ENCODE measurements around the gene NUDT3.
"Not testable (repeated sequence)": the region's sequence is repeated elsewhere in the genome, so short reads cannot be mapped to it uniquely, and the experiment has no call there.

NUDT3 gene

DNA sequence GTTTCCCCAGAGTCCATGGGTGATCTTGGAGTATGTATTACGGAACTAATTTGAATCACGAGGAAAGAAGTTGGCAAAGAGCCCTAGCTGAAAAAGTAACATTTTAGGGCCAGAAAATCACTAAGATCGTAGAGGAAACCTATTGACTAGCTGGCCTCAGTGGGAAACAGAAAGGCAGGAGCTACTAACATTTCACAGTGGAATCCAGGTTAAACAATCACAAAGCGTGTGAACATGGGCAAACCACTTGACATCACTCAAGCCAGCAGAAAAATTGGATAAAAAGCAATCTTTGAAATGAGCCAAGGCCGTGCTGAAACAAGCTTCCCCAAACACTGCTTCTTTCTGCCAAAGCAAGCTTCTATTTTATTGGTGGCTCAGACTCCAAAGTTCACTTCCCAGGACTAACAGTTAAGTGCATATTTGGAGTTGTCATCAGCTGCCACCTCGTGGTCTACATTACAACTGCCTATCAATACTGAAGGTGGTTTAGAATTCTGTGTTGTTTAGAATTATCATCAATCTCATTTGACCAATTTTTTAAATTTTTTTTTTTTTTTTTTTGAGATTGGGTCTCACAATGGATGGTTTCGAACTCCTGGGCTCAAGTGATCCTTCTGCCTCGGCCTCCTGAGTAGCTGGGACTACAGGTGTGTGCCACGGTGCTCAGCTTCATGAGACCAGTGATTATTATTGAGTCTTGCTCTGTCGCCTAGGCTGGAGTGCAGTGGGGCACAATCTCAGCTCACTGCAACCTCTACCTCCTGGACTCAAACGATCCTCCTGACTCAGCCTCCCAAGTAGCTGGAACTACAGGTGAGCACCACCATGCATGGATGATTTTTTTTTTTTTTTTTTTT is 22.8 kb upstream of the NUDT3 start:
- Histone ChIP-seq H3K4me1 (ENCODE audit: insufficient read depth, low read length) (no peaks in the 10 kb centered on the region), H3K36me3 (ENCODE audit: insufficient read depth, low read length) (peaks cover 19% of the 10 kb centered on the region), H3K9ac (ENCODE audit: low read depth, low read length) (no peak overlapping the region), H3K9me3 (ENCODE audit: control insufficient read depth, insufficient read depth, low read length) (no peaks in the 10 kb centered on the region)

DNA sequence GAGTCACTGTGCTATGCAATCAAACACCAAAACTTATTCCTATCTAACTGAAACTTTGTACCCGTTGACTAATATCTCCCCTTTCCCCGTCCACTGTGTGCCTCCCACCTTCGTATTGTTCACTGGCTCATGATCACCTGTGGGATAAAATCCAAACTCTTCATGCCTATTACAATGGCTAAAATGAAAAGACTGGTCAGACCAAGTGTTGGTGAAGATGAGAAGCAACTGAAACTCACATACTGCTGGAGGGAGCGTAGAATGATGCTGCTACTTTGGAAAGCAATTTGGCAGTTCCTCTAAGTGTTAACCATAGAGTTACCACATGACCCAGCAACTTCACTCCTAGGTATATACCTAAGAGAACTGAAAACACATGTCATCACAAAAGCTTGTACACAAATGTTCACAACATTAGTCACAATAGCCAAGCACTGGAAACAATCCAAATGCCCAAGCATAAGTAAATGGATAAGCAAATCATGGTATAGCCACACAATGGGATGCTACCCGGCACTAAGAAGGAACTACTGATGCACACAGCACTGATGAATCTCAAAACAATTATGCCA is 20.3 kb upstream of the NUDT3 start:
- H3K4me1 ChIP-seq (ENCODE audit: insufficient read depth, low read length) = no peaks in the 10 kb centered on the region
- no peaks in the 10 kb centered on the region for H3K9me3 ChIP-seq (ENCODE audit: control insufficient read depth, insufficient read depth, low read length)
- peaks cover 13% of the 10 kb centered on the region for H3K36me3 ChIP-seq (ENCODE audit: insufficient read depth, low read length)
- H3K9ac ChIP-seq (ENCODE audit: low read depth, low read length) = no peak overlapping the region

DNA sequence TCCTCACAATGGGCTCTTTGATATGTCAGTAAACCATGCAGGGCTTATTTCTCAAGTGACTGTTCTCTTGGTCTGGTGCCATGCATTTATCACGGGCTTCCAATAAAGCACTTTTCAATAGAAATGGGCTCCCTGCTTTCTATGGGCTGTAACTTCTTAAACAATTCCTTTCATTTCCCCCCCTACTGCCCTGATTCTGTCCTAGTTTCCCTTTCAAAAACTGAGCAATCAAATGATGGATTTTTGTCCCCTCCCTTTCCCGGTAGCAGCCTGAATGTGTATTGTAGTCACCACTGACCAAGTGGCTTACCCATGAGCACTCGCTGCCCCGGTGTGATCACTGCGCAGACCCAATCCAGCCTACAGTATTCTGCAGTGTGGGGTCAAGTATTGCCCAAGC is 19.5 kb upstream of the NUDT3 start:
- H3K9me3 ChIP-seq (ENCODE audit: control insufficient read depth, insufficient read depth, low read length) = no peaks in the 10 kb centered on the region
- no peak overlapping the region for H3K9ac ChIP-seq (ENCODE audit: low read depth, low read length)
- H3K36me3 ChIP-seq (ENCODE audit: insufficient read depth, low read length) = peaks cover 7% of the 10 kb centered on the region
- H3K4me1 ChIP-seq (ENCODE audit: insufficient read depth, low read length) = no peaks in the 10 kb centered on the region

GRCh38 chr6:34407915-34408314 is 15.4 kb upstream of the NUDT3 start:
- not testable (repeated sequence) for H3K36me3 ChIP-seq (ENCODE audit: insufficient read depth, low read length); H3K9me3 ChIP-seq (ENCODE audit: control insufficient read depth, insufficient read depth, low read length); H3K4me1 ChIP-seq (ENCODE audit: insufficient read depth, low read length); H3K9ac ChIP-seq (ENCODE audit: low read depth, low read length)

- Histone ChIP-seq H3K9ac (ENCODE audit: low read depth, low read length) (no peak overlapping the region), H3K4me1 (ENCODE audit: insufficient read depth, low read length) (0 out of 2 replicates have a peak, but pooled peaks cover 2% of the 10 kb centered on the region), H3K36me3 (ENCODE audit: insufficient read depth, low read length) (no peaks in the 10 kb centered on the region), H3K9me3 (ENCODE audit: control insufficient read depth, insufficient read depth, low read length) (no peaks in the 10 kb centered on the region)
Observed at GRCh38 chr6:34396518-34396917, 4.0 kb upstream of the NUDT3 start.

GRCh38 chr6:34393966-34394305 is 1.5 kb upstream of the NUDT3 start:
- H3K36me3 ChIP-seq (ENCODE audit: insufficient read depth, low read length) = no peaks in the 10 kb centered on the region
- H3K9ac ChIP-seq (ENCODE audit: low read depth, low read length) = no peak overlapping the region
- H3K9me3 ChIP-seq (ENCODE audit: control insufficient read depth, insufficient read depth, low read length) = no peaks in the 10 kb centered on the region
- 0 out of 2 replicates have a peak, but pooled peaks cover 2% of the 10 kb centered on the region for H3K4me1 ChIP-seq (ENCODE audit: insufficient read depth, low read length)

DNA sequence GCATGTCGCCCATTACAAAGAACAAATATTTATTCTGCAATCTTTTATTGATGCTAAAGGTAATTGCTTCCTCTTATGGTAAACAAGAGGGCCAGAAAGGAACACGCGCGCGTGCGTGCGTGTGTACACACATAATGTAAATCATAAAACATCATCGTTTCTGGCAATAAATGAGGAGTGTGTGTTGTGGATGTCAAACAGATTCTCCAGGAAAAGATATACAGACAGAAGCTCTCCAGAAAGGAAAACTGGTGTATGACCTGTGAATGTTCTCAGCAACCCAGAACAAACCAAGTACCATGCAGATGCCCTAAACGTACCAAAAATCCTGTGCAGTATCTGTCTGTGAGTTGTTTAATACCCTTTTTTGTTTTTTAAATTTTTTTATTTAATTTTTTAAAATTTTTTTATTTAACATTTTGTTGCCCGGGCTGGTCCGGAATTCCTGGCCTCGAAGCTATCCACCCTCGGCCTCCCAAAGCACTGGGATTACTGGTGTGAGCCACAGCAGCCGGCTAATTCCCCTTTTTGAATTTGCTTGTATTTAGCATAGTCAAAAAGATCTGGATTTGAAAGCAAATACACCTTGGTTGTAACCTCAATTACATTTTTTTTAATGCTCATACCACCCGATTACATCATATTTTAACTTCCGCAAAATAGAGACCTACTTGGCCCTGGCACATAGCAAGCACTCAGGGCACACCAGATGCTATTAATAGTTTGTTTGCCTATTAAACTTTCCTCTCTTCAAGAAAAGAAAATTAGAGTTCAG is 909 bp upstream of the NUDT3 start:
- H3K9ac ChIP-seq (ENCODE audit: low read depth, low read length) = peak overlapping the region; percentile 94; the same call in 1 of the 2 replicates
- H3K9me3 ChIP-seq (ENCODE audit: control insufficient read depth, insufficient read depth, low read length) = no peaks in the 10 kb centered on the region

GRCh38 chr6:34391786-34392496 is 528 bp downstream of the NUDT3 start:
- H3K36me3 ChIP-seq (ENCODE audit: insufficient read depth, low read length) = no peaks in the 10 kb centered on the region
- no peaks in the 10 kb centered on the region for H3K9me3 ChIP-seq (ENCODE audit: control insufficient read depth, insufficient read depth, low read length)
- peak overlapping the region; percentile 94 for H3K9ac ChIP-seq (ENCODE audit: low read depth, low read length)
- H3K4me1 ChIP-seq (ENCODE audit: insufficient read depth, low read length) = 0 out of 2 replicates have a peak, but pooled peaks cover 2% of the 10 kb centered on the region

More for the DNA sequence above, 909 bp upstream of the NUDT3 start:
- no peaks in the 10 kb centered on the region for H3K36me3 ChIP-seq (ENCODE audit: insufficient read depth, low read length)
- 0 out of 2 replicates have a peak, but pooled peaks cover 2% of the 10 kb centered on the region for H3K4me1 ChIP-seq (ENCODE audit: insufficient read depth, low read length)

- 0 out of 2 replicates have a peak, but pooled peaks cover 2% of the 10 kb centered on the region for H3K4me1 ChIP-seq (ENCODE audit: insufficient read depth, low read length)
- no peaks in the 10 kb centered on the region for H3K9me3 ChIP-seq (ENCODE audit: control insufficient read depth, insufficient read depth, low read length)
- no peaks in the 10 kb centered on the region for H3K36me3 ChIP-seq (ENCODE audit: insufficient read depth, low read length)
Observed at GRCh38 chr6:34391473-34391785, 1.0 kb downstream of the NUDT3 start.

DNA sequence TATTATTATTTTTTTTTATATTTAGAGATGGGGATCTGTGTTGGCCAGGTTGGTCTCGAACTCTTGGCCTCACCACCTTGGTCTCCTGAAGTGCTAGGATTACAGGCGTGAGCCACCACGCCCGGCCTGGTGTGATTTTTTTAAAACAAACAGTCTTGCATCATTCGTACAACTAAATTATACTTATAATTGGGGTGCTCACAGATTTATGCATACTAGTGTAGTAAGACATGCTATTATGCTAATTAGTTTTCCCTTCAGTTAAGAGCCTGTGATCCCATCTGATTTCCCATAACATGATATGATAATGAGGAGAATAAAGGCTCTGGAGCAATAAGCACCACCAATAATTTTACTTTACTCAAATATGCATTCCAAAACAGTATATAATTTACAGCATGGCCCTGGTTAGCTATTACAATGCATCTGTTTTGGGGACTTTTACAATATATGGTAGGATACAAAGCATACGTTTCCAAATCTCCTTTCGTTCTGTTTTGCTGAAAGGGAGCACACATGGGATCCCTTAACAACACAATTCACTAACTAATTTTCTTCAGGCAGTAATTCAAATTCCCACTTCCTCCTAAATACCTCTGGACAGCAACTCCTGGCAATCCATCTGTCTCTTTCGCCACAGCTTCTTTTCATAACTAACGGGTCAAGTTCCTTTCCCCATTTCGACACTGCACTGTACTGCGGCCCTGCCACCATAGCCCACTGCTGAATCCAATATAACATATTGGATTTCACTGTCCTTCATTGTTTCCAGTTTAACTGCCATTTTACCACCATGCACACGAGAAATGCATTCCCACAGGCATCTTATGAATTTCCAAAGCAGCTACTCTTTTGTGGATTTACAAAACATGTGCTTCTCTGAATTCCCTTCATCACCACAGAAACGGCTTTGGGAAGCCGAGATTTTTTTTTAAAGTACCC is 1.7 kb downstream of the NUDT3 start:
- Histone ChIP-seq H3K9ac (ENCODE audit: low read depth, low read length) (peak overlapping the region; percentile 94), H3K4me1 (ENCODE audit: insufficient read depth, low read length) (0 out of 2 replicates have a peak, but pooled peaks cover 2% of the 10 kb centered on the region), H3K9me3 (ENCODE audit: control insufficient read depth, insufficient read depth, low read length) (no peaks in the 10 kb centered on the region), H3K36me3 (ENCODE audit: insufficient read depth, low read length) (no peaks in the 10 kb centered on the region)

More at GRCh38 chr6:34391473-34391785, 1.0 kb downstream of the NUDT3 start:
- peak overlapping the region; percentile 94 for H3K9ac ChIP-seq (ENCODE audit: low read depth, low read length)

DNA sequence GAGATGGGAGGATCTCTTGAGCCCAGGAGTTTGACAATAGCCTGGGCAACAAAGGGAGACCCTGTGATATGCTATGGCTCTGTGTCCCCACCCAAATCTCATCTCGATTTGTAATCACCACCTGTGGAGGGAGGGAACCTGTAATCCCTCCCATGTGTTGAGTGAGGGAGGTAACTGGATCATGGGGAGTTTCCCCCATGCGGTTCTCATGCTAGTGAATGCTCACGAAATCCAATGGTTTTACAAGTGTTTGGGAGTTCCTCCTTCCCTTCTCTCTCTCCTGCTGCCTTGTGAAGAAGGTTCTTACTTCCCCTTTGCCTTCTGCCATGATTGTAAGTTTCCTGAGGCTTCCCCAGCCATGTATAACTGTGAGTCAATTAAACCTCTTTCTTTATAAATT is 3.4 kb downstream of the NUDT3 start:
- H3K9me3 ChIP-seq (ENCODE audit: control insufficient read depth, insufficient read depth, low read length) = no peaks in the 10 kb centered on the region
- no peak overlapping the region for H3K9ac ChIP-seq (ENCODE audit: low read depth, low read length)
- H3K36me3 ChIP-seq (ENCODE audit: insufficient read depth, low read length) = no peaks in the 10 kb centered on the region
- peaks cover 7% of the 10 kb centered on the region; the same call in 1 of the 2 replicates for H3K4me1 ChIP-seq (ENCODE audit: insufficient read depth, low read length)

GRCh38 chr6:34388421-34388820 is 4.0 kb downstream of the NUDT3 start:
- H3K9ac ChIP-seq (ENCODE audit: low read depth, low read length) = no peak overlapping the region
- peaks cover 10% of the 10 kb centered on the region; the same call in 1 of the 2 replicates for H3K4me1 ChIP-seq (ENCODE audit: insufficient read depth, low read length)
- no peaks in the 10 kb centered on the region for H3K36me3 ChIP-seq (ENCODE audit: insufficient read depth, low read length)
- no peaks in the 10 kb centered on the region for H3K9me3 ChIP-seq (ENCODE audit: control insufficient read depth, insufficient read depth, low read length)

GRCh38 chr6:34386316-34387137 is 5.9 kb downstream of the NUDT3 start:
- no peaks in the 10 kb centered on the region for H3K9me3 ChIP-seq (ENCODE audit: control insufficient read depth, insufficient read depth, low read length)
- H3K4me1 ChIP-seq (ENCODE audit: insufficient read depth, low read length) = peaks cover 7% of the 10 kb centered on the region; the same call in 1 of the 2 replicates
- H3K36me3 ChIP-seq (ENCODE audit: insufficient read depth, low read length) = no peaks in the 10 kb centered on the region
- H3K9ac ChIP-seq (ENCODE audit: low read depth, low read length) = no peak overlapping the region
